Peyer's patch (tissue), 4 donors: Measurements from ENCODE around the gene FKBP9.

Experiments
- CTCF ChIP-seq, 6 experiments: fragments of 450-650 bp in 4 of 6; fragments of 200-600 bp in 2 of 6; sonication (generic) in 1 of 6; IDR thresholded peaks; one replicate each; pipeline ENCODE4 v1.5.1; 2017 to 2019; ENCODE audit warnings: antibody characterized with exemption in 6 of 6, mild to moderate bottlenecking in 3 of 6, moderate library complexity in 1 of 6
- POLR2A ChIP-seq, 2 donors: fragments of 450-650 bp; IDR thresholded peaks; one replicate each; pipeline ENCODE4 v1.5.1; 2017; ENCODE audit warnings: antibody characterized with exemption in 2 of 2, mild to moderate bottlenecking in 2 of 2, moderate library complexity in 2 of 2

GRCh38 chr7:32915041-32915536 lies 42.2 kb upstream of the FKBP9 start:
- TF ChIP-seq CTCF (IDR thresholded peaks at IDR 0.05) (no peak), POLR2A (IDR thresholded peaks at IDR 0.05) (no peak)
